ENCODE data around the gene PSAP. TPM values are rescaled to one million over a fixed set of nuclear protein-coding genes. Genes with fewer than 3 reads are reported as not detected.

The PSAP gene
- total and polyA plus RNA-seq, 4 donors, result 496 to 1,828 (median 1,097) TPM

DNA sequence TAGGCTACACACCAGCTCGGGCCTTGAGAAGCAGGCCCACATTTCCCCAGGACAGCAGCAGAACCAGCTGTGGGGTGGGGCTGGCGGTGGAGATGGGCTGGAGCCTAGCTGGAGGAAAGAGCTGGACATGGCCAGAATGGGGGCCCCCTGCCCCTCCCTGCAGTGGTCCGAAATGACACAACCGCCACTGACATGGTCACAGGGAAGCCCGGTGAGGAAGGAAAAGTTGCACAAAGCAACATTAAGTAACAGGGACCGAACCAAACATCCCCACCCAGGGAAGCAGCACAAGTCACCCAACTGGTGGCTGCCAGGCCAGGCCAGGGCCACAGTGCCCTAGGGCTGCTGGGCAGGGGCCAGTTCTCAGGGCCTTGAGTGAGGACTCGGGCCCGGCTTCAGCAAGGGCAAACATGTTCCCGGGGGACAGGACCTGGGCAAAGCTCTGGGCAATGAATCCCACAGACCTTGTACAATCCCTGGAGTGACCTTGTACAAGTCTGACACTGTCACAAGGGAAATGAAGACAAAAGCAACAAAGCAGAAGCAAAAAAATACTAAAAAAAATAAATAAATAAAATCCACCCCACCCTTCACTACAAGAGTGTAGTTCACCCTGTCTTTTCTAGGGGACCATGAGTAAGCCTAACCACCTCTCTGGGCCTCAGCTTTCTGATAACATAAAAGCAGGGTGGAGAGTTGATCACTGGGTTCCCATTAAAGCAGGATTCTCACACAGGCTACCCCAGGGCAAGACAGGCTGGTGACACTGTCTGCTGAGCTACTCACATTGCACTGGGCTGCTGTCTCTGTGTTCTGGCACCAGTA, 33.0 kb downstream of the PSAP start:
- Histone ChIP-seq H3K27me3 (ENCODE audit: control insufficient read depth in 3 of 3, insufficient read depth in 3 of 3, low read length in 2 of 3) (no peaks in the 10 kb centered on the region), H3K27ac (ENCODE audit: low read depth in 1 of 2, low read length in 1 of 2) (peak overlapping the region in 1 of 2 donors; percentile 47), H3K4me3 (no peak overlapping the region), H3K4me1 (ENCODE audit: control insufficient read depth in 5 of 5, insufficient read depth in 5 of 5, low read length in 5 of 5) (no peaks in the 10 kb centered on the region), H3K9me3 (ENCODE audit: control insufficient read depth in 4 of 4, insufficient read depth in 3 of 4, low read length in 3 of 4) (no peaks in the 10 kb centered on the region), H3K36me3 (ENCODE audit: control insufficient read depth in 4 of 4, insufficient read depth in 4 of 4, low read length in 4 of 4) (peaks cover 17 to 76% (median 23%) of the 10 kb centered on the region in 4 donors), H3K9ac (ENCODE audit: insufficient read depth in 1 of 2, low read length in 2 of 2) (no peak overlapping the region)
- DNase-seq, result no peak
- TF ChIP-seq, protein P1, sequence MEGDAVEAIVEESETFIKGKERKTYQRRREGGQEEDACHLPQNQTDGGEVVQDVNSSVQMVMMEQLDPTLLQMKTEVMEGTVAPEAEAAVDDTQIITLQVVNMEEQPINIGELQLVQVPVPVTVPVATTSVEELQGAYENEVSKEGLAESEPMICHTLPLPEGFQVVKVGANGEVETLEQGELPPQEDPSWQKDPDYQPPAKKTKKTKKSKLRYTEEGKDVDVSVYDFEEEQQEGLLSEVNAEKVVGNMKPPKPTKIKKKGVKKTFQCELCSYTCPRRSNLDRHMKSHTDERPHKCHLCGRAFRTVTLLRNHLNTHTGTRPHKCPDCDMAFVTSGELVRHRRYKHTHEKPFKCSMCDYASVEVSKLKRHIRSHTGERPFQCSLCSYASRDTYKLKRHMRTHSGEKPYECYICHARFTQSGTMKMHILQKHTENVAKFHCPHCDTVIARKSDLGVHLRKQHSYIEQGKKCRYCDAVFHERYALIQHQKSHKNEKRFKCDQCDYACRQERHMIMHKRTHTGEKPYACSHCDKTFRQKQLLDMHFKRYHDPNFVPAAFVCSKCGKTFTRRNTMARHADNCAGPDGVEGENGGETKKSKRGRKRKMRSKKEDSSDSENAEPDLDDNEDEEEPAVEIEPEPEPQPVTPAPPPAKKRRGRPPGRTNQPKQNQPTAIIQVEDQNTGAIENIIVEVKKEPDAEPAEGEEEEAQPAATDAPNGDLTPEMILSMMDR (IDR thresholded peaks at IDR 0.05; ENCODE audit: control extremely low read depth, extremely low read depth), result no peak
- ATAC-seq (ENCODE audit: insufficient read depth, low FRiP score), result peak; percentile 14
- 38 to 70% methylated on average over 9 of the region's 9 CpGs for WGBS, 2 donors

DNA sequence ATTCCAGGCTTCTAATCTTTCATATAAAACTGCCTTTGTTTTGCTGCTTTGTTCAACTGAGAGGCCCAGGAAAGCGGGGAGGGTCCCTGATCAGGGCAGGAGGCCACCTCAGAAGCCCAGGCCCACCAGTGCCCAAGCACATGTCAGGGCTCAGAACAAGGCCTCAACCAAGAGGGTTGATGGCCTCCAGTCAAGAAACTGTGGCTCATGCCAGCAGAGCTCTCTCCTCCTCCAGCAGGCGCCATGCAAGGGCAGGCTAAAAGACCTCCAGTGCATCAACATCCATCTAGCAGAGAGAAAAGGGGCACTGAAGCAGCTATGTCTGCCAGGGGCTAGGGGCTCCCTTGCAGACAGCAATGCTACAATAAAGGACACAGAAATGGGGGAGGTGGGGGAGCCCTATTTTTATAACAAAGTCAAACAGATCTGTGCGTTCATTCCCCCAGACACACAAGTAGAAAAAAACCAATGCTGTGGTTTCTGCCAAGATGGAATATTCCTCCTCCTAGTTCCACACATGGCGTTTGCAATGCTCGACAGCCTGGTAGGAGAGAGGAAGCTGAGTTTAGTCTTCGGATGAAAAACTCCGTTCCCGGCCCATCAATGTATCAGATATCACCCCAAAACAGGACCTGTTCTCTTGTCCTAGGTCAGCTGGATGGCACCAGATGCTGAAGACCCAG, 34.0 kb downstream of the PSAP start:
- no peak for ATAC-seq (ENCODE audit: insufficient read depth, low FRiP score)
- Histone ChIP-seq H3K36me3 (ENCODE audit: control insufficient read depth in 4 of 4, insufficient read depth in 4 of 4, low read length in 4 of 4) (peaks cover 14 to 69% (median 21%) of the 10 kb centered on the region in 4 donors), H3K27me3 (ENCODE audit: control insufficient read depth in 3 of 3, insufficient read depth in 3 of 3, low read length in 2 of 3) (no peaks in the 10 kb centered on the region), H3K4me1 (ENCODE audit: control insufficient read depth in 5 of 5, insufficient read depth in 5 of 5, low read length in 5 of 5) (no peaks in the 10 kb centered on the region), H3K4me3 (no peak overlapping the region), H3K27ac (ENCODE audit: low read depth in 1 of 2, low read length in 1 of 2) (no peak overlapping the region), H3K9me3 (ENCODE audit: control insufficient read depth in 4 of 4, insufficient read depth in 3 of 4, low read length in 3 of 4) (no peaks in the 10 kb centered on the region), H3K9ac (ENCODE audit: insufficient read depth in 1 of 2, low read length in 2 of 2) (no peak overlapping the region)
- 75 to 87% methylated on average over 8 of the region's 8 CpGs for WGBS, 2 donors
- DNase-seq, result no peak
- TF ChIP-seq, protein P1 (IDR thresholded peaks at IDR 0.05; ENCODE audit: control extremely low read depth, extremely low read depth), result no peak

DNA sequence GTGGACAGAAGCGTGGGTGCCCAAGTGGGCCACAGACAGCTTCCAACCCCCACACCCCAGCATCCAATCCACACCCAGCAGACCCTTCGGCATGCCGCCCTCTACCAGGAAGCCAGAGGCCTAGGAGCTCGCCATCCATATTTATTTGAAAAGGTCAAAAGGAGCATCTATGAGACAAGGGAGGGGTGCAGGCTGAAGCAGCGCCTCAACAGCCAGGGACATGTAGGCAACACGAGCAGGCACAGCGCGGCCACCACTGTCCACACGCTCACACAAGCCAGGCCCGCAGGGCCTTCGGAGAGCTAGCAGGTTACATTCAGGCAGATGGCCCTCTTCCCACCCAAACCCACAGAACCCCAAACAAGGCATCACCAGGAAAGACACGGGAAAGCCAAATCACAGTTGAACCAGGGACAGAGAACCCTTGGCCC, 34.6 kb downstream of the PSAP start:
- no peaks in the 10 kb centered on the region for H3K9me3 ChIP-seq (ENCODE audit: control insufficient read depth in 4 of 4, insufficient read depth in 3 of 4, low read length in 3 of 4)
- H3K27ac ChIP-seq (ENCODE audit: low read depth in 1 of 2, low read length in 1 of 2), result no peak overlapping the region
- no peaks in the 10 kb centered on the region for H3K4me1 ChIP-seq (ENCODE audit: control insufficient read depth in 5 of 5, insufficient read depth in 5 of 5, low read length in 5 of 5)
- H3K36me3 ChIP-seq (ENCODE audit: control insufficient read depth in 4 of 4, insufficient read depth in 4 of 4, low read length in 4 of 4), result peaks cover 9 to 63% (median 16%) of the 10 kb centered on the region in 4 donors
- no peaks in the 10 kb centered on the region for H3K27me3 ChIP-seq (ENCODE audit: control insufficient read depth in 3 of 3, insufficient read depth in 3 of 3, low read length in 2 of 3)
- no peak for DNase-seq
- TF ChIP-seq, protein P1 (IDR thresholded peaks at IDR 0.05; ENCODE audit: control extremely low read depth, extremely low read depth), result no peak
- no peak for ATAC-seq (ENCODE audit: insufficient read depth, low FRiP score)
- no peak overlapping the region for H3K4me3 ChIP-seq
- WGBS, 2 donors, result 88 to 92% methylated on average over 12 of the region's 12 CpGs
- H3K9ac ChIP-seq (ENCODE audit: insufficient read depth in 1 of 2, low read length in 2 of 2), result no peak overlapping the region
